Testis (tissue), 2 donors: ENCODE measurements around the gene PSMD2.

ENCODE experiments used
- CTCF ChIP-seq, 3 experiments: fragments of 450-650 bp in 2 of 3; fragments of 200-600 bp in 1 of 3; sonication (generic) in 1 of 3; IDR thresholded peaks; one replicate each; pipeline ENCODE4 v1.5.1; 2016 to 2019; ENCODE audit warnings: antibody characterized with exemption in 3 of 3, mild to moderate bottlenecking in 2 of 3, moderate library complexity in 1 of 3
- POLR2A ChIP-seq: fragments of 450-650 bp; IDR thresholded peaks from one replicate; pipeline ENCODE4 v1.6.1; 2017; ENCODE audit warnings: antibody characterized with exemption, mild to moderate bottlenecking, moderate library complexity

DNA sequence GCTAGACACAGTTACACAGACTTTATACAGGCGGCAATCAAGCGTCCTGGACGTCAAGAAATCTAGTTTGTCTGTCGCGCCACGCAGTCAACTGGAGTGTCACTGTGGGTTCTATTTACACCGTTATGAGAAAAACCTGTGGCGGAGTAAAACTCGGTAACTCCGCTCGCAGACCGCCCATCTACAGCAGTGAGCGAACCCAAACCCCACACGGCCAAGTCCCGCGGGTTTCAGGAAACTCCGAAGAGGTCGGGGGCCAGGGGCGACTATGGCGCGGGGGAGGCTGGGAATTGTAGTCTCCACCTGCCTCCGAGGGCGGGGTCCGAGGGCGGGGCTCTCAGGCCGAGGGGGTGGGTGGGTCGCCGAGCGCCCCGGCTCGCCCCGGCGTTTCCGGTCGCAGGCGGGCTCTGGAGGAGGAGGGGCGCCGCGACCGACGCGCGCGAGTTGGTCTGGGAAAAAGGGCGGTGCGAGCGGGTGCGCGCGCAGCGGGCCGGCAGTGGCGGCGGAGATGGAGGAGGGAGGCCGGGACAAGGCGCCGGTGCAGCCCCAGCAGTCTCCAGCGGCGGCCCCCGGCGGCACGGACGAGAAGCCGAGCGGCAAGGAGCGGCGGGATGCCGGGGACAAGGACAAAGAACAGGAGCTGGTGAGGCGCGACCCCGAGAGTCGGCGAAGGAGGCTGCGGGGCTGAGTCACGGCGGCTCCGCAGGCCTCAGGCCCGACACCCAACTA lies at the start of gene PSMD2:
- TF ChIP-seq POLR2A (no peak), CTCF (IDR thresholded peaks at IDR 0.05) (no peak)
